Duodenal mucosa (tissue), 2 donors: Measurements from ENCODE around the gene COL13A1.

Experiments
- H3K27ac ChIP-seq: one replicate; pipeline ENCODE4 v1.7.0; 2013; ENCODE audit warnings: low read depth, low read length
- H3K27me3 ChIP-seq, 2 donors: one replicate each; pipeline ENCODE4 v1.7.0; 2013; ENCODE audit warnings: low read length in 2 of 2, control low read depth in 1 of 2; ENCODE audit not compliant: insufficient read depth in 2 of 2, control insufficient read depth in 1 of 2
- H3K36me3 ChIP-seq, 2 donors: one replicate each; pipeline ENCODE4 v1.7.0; 2013; ENCODE audit warnings: low read length in 2 of 2, control low read depth in 1 of 2; ENCODE audit not compliant: insufficient read depth in 2 of 2, control insufficient read depth in 1 of 2
- H3K4me1 ChIP-seq, 2 donors: one replicate each; pipeline ENCODE4 v1.7.0; 2013; ENCODE audit warnings: low read length in 2 of 2, control low read depth in 1 of 2; ENCODE audit not compliant: insufficient read depth in 2 of 2, control insufficient read depth in 1 of 2
- H3K4me3 ChIP-seq, 2 donors: one replicate each; pipeline ENCODE4 v1.7.0; 2013; ENCODE audit warnings: low read length in 2 of 2, low read depth in 1 of 2
- H3K9ac ChIP-seq, 2 donors: one replicate each; pipeline ENCODE4 v1.7.0; 2013; ENCODE audit warnings: low read length in 2 of 2, low read depth in 1 of 2
- H3K9me3 ChIP-seq, 2 donors: one replicate each; pipeline ENCODE4 v1.7.0; 2013; ENCODE audit warnings: low read length in 2 of 2, control low read depth in 1 of 2; ENCODE audit not compliant: control insufficient read depth in 1 of 2

COL13A1 gene

GRCh38 chr10:69908124-69908523 lies 106.4 kb downstream of the COL13A1 start:
- H3K36me3 ChIP-seq, result no peaks in the 10 kb centered on the region
- no peak overlapping the region for H3K27ac ChIP-seq
- H3K4me3 ChIP-seq, result no peak overlapping the region
- no peaks in the 10 kb centered on the region for H3K27me3 ChIP-seq
- H3K9ac ChIP-seq, result no peak overlapping the region
- peaks cover 35 to 37% of the 10 kb centered on the region in 2 donors for H3K4me1 ChIP-seq
- no peaks in the 10 kb centered on the region for H3K9me3 ChIP-seq

DNA sequence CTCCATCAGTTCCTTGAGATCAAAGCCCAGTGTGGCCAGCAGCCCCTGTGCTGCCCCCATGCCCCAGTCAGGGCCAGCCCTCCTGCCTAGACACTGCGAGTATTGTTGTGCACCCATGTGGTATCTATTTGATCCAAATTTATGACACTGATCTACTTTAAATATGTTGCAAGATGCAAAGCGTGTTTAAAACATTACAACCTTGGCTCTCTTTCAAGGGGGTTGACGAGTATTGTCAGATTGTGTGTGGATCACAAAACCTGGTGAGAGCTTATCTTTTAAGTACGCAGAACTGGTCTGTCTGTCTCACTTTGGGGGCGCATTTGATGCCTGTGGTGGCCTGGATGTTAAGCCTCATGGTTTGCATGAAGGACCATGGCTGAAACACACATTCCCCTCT lies 108.9 kb downstream of the COL13A1 start:
- Histone ChIP-seq H3K9ac (no peak overlapping the region), H3K27ac (no peak overlapping the region), H3K9me3 (no peaks in the 10 kb centered on the region), H3K27me3 (no peaks in the 10 kb centered on the region), H3K4me1 (peaks cover 42 to 47% of the 10 kb centered on the region in 2 donors), H3K36me3 (no peaks in the 10 kb centered on the region), H3K4me3 (no peak overlapping the region)

DNA sequence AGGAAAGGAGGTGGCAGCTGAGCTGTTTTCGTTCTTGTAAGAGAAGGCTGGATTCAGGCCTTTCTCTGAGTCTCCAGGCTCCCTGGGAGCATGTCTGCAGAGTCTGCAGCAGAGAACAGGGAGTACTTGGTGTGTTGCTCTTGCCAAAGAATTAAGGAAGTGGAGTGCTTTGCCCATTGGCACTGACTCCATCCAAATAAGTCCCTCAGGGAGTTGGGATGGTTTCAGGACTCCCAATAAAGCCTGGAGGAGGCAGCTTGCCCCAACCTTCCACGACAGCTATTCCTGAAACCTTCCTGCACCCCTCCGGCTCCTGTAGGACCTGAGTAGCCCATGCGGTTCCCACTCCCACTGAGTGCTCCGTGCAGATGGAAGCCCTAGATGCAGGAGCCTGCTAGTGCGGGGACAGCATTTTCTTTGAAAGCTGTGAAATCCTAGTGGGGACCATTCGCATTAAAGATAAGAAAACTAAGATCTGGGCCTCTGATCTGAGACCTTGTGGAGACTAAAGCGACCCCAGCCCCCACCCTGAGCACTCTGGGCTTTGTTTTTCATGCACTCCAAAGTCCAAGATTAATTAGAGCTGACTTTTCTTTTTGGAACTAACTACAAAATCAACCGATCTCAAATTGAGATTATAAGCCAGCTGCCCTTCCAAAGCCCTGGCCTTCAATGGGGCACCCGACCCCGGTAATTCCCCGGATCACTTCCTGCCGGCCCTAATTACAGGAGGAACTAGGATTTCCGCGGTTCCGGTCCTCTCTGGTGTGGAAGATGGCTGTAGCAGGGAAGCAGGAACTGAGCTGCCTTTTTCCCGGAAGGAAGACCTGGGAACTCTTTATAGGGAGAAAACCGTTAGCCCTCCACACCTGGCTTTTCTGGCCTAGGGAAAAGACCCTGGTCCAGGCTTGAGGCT lies 110.2 kb downstream of the COL13A1 start:
- Histone ChIP-seq H3K4me1 (peaks cover 42 to 47% of the 10 kb centered on the region in 2 donors), H3K9ac (no peak overlapping the region), H3K9me3 (no peaks in the 10 kb centered on the region), H3K4me3 (no peak overlapping the region), H3K36me3 (no peaks in the 10 kb centered on the region), H3K27me3 (no peaks in the 10 kb centered on the region), H3K27ac (no peak overlapping the region)

GRCh38 chr10:69912589-69912988 lies 110.9 kb downstream of the COL13A1 start:
- no peak overlapping the region for H3K4me3 ChIP-seq
- H3K27ac ChIP-seq, result no peak overlapping the region
- no peaks in the 10 kb centered on the region for H3K36me3 ChIP-seq
- H3K4me1 ChIP-seq, result peaks cover 42 to 47% of the 10 kb centered on the region in 2 donors
- no peak overlapping the region for H3K9ac ChIP-seq
- no peaks in the 10 kb centered on the region for H3K27me3 ChIP-seq
- H3K9me3 ChIP-seq, result no peaks in the 10 kb centered on the region

DNA sequence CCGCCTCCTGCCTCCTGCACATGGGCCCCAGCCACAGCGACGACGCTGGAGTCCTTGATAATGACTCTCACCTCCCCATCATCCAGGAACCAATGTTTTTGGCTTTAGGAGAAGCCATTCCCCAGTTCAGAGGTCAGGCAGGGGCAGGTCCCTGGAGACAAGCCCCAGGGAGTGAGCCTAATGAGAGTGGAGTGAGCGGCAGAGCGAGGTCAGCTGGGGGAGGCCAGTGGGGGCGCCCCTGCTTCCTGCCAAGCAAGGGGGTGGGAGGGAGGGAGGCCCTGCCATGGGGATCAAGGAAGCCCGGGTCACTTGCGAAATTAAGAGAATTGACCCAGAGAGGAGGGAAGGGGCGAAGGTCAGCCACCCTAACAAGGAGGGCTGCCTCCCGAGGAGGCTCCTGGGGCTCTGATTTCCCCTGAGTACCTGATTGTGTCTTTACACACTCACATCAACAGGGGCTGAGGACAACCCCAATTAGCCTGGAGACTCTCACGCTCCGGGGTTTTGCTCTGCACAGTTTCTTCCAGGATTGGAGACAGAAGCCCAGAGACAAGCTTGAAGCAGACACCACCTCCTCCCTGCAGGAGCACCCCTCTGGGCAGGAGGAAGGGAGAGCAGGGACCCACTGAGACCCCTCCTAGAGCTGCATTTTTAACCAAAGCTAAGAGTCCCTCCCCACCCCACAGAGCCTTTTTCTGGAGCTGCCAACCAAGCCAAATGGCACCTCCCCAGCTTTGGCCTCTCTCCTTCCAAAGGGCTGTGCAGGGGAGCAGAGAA lies 112.1 kb downstream of the COL13A1 start:
- Histone ChIP-seq H3K4me3 (no peak overlapping the region), H3K9ac (no peak overlapping the region), H3K27me3 (no peaks in the 10 kb centered on the region), H3K9me3 (no peaks in the 10 kb centered on the region), H3K27ac (no peak overlapping the region), H3K4me1 (peaks cover 40 to 42% of the 10 kb centered on the region in 2 donors), H3K36me3 (no peaks in the 10 kb centered on the region)

- Histone ChIP-seq H3K27me3 (no peaks in the 10 kb centered on the region), H3K9ac (no peak overlapping the region), H3K36me3 (no peaks in the 10 kb centered on the region), H3K27ac (no peak overlapping the region), H3K4me3 (no peak overlapping the region), H3K9me3 (no peaks in the 10 kb centered on the region), H3K4me1 (peaks cover 39 to 40% of the 10 kb centered on the region in 2 donors)
Observed at GRCh38 chr10:69914398-69915214, 112.9 kb downstream of the COL13A1 start.

DNA sequence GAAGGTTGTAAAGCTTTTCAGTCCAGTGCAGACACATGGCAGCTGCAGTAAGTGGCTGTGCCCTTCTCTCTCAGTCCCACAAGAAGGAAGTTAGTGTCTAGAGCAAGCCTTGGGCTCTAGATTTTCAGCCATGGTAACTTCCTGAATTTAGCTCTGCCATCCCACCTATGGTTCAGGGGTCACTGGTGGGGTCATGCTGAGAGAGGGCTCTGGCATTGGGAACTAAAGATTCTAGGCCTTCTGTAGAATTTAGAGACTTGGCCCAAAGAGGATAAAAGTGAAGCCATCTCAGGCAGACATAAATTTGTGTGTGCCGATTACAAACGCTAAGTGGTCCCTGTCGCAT lies 113.5 kb downstream of the COL13A1 start:
- Histone ChIP-seq H3K9me3 (no peaks in the 10 kb centered on the region), H3K4me3 (no peak overlapping the region), H3K27ac (no peak overlapping the region), H3K36me3 (no peaks in the 10 kb centered on the region), H3K4me1 (peaks cover 33 to 40% of the 10 kb centered on the region in 2 donors), H3K27me3 (no peaks in the 10 kb centered on the region), H3K9ac (no peak overlapping the region)

GRCh38 chr10:69916118-69916517 lies 114.4 kb downstream of the COL13A1 start:
- H3K4me1 ChIP-seq, result peaks cover 26 to 33% of the 10 kb centered on the region in 2 donors
- no peak overlapping the region for H3K9ac ChIP-seq
- H3K36me3 ChIP-seq, result no peaks in the 10 kb centered on the region
- H3K27ac ChIP-seq, result no peak overlapping the region
- no peaks in the 10 kb centered on the region for H3K9me3 ChIP-seq
- no peaks in the 10 kb centered on the region for H3K27me3 ChIP-seq
- H3K4me3 ChIP-seq, result no peak overlapping the region

DNA sequence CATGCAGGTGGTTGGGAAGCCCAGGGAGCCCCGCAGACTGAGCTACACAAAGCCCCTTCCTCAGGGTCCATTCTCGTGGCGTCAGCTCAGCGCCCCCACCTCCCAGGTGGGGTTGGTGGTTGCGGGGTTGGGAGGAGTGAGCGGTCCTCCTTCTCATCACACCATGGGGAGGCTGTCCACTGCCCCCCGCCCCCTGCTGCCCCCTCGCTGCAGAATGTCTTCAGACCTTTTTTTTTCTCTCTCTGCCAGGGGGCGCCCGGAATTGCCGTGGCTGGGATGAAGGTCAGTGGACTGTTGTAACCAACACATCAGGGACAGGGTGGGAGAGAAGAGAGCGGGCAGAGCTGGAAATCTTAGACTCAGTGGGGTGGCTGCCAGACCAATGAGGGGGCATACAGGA lies 116.3 kb downstream of the COL13A1 start:
- H3K27ac ChIP-seq, result no peak overlapping the region
- no peaks in the 10 kb centered on the region for H3K36me3 ChIP-seq
- no peaks in the 10 kb centered on the region for H3K9me3 ChIP-seq
- H3K27me3 ChIP-seq, result no peaks in the 10 kb centered on the region
- peaks cover 10 to 15% of the 10 kb centered on the region in 2 donors for H3K4me1 ChIP-seq
- no peak overlapping the region for H3K9ac ChIP-seq
- no peak overlapping the region for H3K4me3 ChIP-seq
